Hepatocyte (in vitro differentiated cells): ENCODE results near the gene ASPSCR1.

ENCODE experiments used
- CTCF ChIP-seq: fragments of 200-600 bp; sonication (generic); IDR thresholded peaks from 2 replicates; pipeline ENCODE4 v1.5.1; 2016; ENCODE audit warnings: antibody characterized with exemption, mild to moderate bottlenecking; ENCODE audit not compliant: poor library complexity
- EZH2 ChIP-seq: fragments of 200-600 bp; sonication (generic); IDR thresholded peaks from 2 replicates; pipeline ENCODE4 v1.6.1; 2016; ENCODE audit warnings: antibody characterized with exemption, mild to moderate bottlenecking, borderline replicate concordance
- EZH2phosphoT487 ChIP-seq: fragments of 200-600 bp; sonication (generic); IDR thresholded peaks from one replicate; pipeline ENCODE4 v1.6.1; 2018; ENCODE audit warnings: antibody characterized with exemption, mild to moderate bottlenecking, low read depth, moderate library complexity; ENCODE audit not compliant: unreplicated experiment, severe bottlenecking

GRCh38 chr17:82025401-82026107, 48.1 kb downstream of the ASPSCR1 start:
- TF ChIP-seq CTCF (no peak), EZH2 (no peak), EZH2phosphoT487 (no peak)
